Measurements from ENCODE around the gene LYZL6. TPM values are rescaled to one million over a fixed set of nuclear protein-coding genes. Genes with fewer than 3 reads are reported as not detected.

The LYZL6 gene
- total RNA-seq, 1 experiment from 2014 or later = not detected

- H3K27ac Mint-ChIP-seq = no peak overlapping the region
- CTCF ChIA-PET = interaction anchor here (0.6 kb wide), 1 partner anchor 132 kb away, joined by 3 read pairs; no protein-coding TSS in a partner anchor
- no peaks in the 10 kb centered on the region for H3K9me3 Mint-ChIP-seq
- H3K4me1 Mint-ChIP-seq = peaks cover 11% of the 10 kb centered on the region
- no peak overlapping the region for H3K4me3 Mint-ChIP-seq
- POLR2A ChIA-PET = no interaction called here
- no peaks in the 10 kb centered on the region for H3K36me3 Mint-ChIP-seq
- ATAC-seq (no peak), DNase-seq (ENCODE audit: low spot score) (no peak)
- no peaks in the 10 kb centered on the region for H3K27me3 Mint-ChIP-seq (ENCODE audit: low read depth)
- TF ChIP-seq SP1 (CRISPR knock-in tag; conservative IDR thresholded peaks at IDR 0.05) = no peak
- no peak for TF ChIP-seq OVOL2 (CRISPR knock-in tag; IDR thresholded peaks at IDR 0.05; ENCODE audit: borderline replicate concordance)
- TF ChIP-seq HMGA2 (CRISPR knock-in tag; IDR thresholded peaks at IDR 0.05) = no peak
- no peak for TF ChIP-seq FOXK1 (CRISPR knock-in tag; IDR thresholded peaks at IDR 0.05)
- TF ChIP-seq AFF4 (CRISPR knock-in tag; IDR thresholded peaks at IDR 0.05; ENCODE audit: borderline replicate concordance) = no peak
- no peak for TF ChIP-seq USF2 (CRISPR knock-in tag; IDR thresholded peaks at IDR 0.05)
- no peak for TF ChIP-seq EMX1 (CRISPR knock-in tag; IDR thresholded peaks at IDR 0.05)
- TF ChIP-seq MYBL2 (CRISPR knock-in tag; IDR thresholded peaks at IDR 0.05) = no peak
- TF ChIP-seq, protein P1, sequence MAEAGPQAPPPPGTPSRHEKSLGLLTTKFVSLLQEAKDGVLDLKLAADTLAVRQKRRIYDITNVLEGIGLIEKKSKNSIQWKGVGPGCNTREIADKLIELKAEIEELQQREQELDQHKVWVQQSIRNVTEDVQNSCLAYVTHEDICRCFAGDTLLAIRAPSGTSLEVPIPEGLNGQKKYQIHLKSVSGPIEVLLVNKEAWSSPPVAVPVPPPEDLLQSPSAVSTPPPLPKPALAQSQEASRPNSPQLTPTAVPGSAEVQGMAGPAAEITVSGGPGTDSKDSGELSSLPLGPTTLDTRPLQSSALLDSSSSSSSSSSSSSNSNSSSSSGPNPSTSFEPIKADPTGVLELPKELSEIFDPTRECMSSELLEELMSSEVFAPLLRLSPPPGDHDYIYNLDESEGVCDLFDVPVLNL (CRISPR knock-in tag; IDR thresholded peaks at IDR 0.05; ENCODE audit: borderline replicate concordance, low read depth) = no peak
- TF ChIP-seq STAT6 (CRISPR knock-in tag; conservative IDR thresholded peaks at IDR 0.05; ENCODE audit: low read depth) = no peak
- no peak for TF ChIP-seq E2F5 (CRISPR knock-in tag; IDR thresholded peaks at IDR 0.05)
- no peak for TF ChIP-seq TEAD4 (CRISPR knock-in tag; IDR thresholded peaks at IDR 0.05)
- TF ChIP-seq, protein P2, sequence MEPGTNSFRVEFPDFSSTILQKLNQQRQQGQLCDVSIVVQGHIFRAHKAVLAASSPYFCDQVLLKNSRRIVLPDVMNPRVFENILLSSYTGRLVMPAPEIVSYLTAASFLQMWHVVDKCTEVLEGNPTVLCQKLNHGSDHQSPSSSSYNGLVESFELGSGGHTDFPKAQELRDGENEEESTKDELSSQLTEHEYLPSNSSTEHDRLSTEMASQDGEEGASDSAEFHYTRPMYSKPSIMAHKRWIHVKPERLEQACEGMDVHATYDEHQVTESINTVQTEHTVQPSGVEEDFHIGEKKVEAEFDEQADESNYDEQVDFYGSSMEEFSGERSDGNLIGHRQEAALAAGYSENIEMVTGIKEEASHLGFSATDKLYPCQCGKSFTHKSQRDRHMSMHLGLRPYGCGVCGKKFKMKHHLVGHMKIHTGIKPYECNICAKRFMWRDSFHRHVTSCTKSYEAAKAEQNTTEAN (CRISPR knock-in tag; IDR thresholded peaks at IDR 0.05) = no peak
- TF ChIP-seq, protein P3, sequence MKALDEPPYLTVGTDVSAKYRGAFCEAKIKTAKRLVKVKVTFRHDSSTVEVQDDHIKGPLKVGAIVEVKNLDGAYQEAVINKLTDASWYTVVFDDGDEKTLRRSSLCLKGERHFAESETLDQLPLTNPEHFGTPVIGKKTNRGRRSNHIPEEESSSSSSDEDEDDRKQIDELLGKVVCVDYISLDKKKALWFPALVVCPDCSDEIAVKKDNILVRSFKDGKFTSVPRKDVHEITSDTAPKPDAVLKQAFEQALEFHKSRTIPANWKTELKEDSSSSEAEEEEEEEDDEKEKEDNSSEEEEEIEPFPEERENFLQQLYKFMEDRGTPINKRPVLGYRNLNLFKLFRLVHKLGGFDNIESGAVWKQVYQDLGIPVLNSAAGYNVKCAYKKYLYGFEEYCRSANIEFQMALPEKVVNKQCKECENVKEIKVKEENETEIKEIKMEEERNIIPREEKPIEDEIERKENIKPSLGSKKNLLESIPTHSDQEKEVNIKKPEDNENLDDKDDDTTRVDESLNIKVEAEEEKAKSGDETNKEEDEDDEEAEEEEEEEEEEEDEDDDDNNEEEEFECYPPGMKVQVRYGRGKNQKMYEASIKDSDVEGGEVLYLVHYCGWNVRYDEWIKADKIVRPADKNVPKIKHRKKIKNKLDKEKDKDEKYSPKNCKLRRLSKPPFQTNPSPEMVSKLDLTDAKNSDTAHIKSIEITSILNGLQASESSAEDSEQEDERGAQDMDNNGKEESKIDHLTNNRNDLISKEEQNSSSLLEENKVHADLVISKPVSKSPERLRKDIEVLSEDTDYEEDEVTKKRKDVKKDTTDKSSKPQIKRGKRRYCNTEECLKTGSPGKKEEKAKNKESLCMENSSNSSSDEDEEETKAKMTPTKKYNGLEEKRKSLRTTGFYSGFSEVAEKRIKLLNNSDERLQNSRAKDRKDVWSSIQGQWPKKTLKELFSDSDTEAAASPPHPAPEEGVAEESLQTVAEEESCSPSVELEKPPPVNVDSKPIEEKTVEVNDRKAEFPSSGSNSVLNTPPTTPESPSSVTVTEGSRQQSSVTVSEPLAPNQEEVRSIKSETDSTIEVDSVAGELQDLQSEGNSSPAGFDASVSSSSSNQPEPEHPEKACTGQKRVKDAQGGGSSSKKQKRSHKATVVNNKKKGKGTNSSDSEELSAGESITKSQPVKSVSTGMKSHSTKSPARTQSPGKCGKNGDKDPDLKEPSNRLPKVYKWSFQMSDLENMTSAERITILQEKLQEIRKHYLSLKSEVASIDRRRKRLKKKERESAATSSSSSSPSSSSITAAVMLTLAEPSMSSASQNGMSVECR (CRISPR knock-in tag; IDR thresholded peaks at IDR 0.05; ENCODE audit: borderline replicate concordance) = no peak
- no peak for TF ChIP-seq ZNF317 (CRISPR knock-in tag; IDR thresholded peaks at IDR 0.05; ENCODE audit: borderline replicate concordance, low read depth)
- no peak for TF ChIP-seq TEAD1 (CRISPR knock-in tag; IDR thresholded peaks at IDR 0.05)
- TF ChIP-seq, protein P4, sequence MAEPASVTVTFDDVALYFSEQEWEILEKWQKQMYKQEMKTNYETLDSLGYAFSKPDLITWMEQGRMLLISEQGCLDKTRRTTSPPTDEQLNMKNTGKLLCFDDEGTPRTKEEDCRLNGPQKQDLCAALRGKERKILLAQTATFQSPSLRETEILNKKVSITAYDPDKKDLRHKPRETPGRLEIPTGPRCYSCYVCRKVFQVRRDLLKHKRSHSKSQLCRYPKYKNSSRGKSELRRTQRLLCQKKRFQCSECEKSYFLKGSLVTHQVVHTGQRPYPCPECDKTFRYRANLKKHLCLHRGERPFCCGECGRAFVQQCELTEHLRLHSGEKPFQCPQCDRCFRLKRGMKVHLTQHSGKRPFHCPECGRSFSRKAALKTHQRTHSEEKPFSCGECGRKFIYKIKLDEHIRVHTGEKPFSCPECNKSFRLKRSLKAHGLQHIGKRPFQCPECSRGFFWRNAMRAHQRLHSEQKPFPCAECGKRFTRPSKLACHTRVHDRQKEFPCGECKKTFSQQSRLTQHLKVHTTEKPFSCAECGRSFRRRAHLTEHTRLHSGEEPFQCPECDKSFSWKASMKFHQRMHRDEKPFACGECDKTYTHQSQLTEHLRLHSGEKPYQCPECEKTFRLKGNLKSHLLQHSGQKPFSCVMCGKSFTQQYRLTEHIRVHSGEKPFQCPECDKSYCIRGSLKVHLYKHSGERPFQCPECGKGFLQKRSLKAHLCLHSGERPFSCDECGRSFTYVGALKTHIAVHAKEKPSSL (CRISPR knock-in tag; conservative IDR thresholded peaks at IDR 0.05) = no peak
- no peak for TF ChIP-seq ZBTB21 (CRISPR knock-in tag; IDR thresholded peaks at IDR 0.05; ENCODE audit: borderline replicate concordance)
These were observed 47.6 kb downstream of the LYZL6 start for GRCh38 chr17:35895636-35896587.
